ENCODE data around the gene ABCA3.
"Not testable (repeated sequence)": the region's sequence is repeated elsewhere in the genome, so short reads cannot be mapped to it uniquely, and the experiment has no call there.

ABCA3 gene

GRCh38 chr16:2340564-2341455 lies at the start of gene ABCA3:
Gene ABCA3, minus strand, starts transcription at chr16:2340728. Its CDS starts 14,262 bp downstream, at chr16:2326466.
- peak within 1 kb of the TSS; percentile 68 to 80 (median 74) for H3K4me3 ChIP-seq (ENCODE audit: low read depth in 1 of 5, low read length in 5 of 5)
- H3K36me3 ChIP-seq (ENCODE audit: control insufficient read depth in 5 of 5, insufficient read depth in 5 of 5, low read length in 5 of 5): no peaks in the 10 kb centered on the region
- H3K27me3 ChIP-seq (ENCODE audit: control insufficient read depth in 5 of 5, insufficient read depth in 4 of 5, low read length in 5 of 5): no peaks in the 10 kb centered on the region
- H3K4me1 ChIP-seq (ENCODE audit: control insufficient read depth in 5 of 5, insufficient read depth in 5 of 5, low read length in 5 of 5): peaks cover 0 to 19% (median 12%) of the 10 kb centered on the region in 5 donors
- H3K9me3 ChIP-seq (ENCODE audit: control insufficient read depth in 5 of 5, low read length in 5 of 5): no peaks in the 10 kb centered on the region
- H3K27ac ChIP-seq (ENCODE audit: low read depth, low read length): no peak within 1 kb of the TSS
- peak within 1 kb of the TSS in 4 of 5 donors; percentile 38 to 84 (median 78) for H3K9ac ChIP-seq (ENCODE audit: low read length in 5 of 5)

GRCh38 chr16:2388875-2389433 lies 48.4 kb upstream of the ABCA3 start:
- Histone ChIP-seq H3K9me3 (ENCODE audit: control insufficient read depth in 5 of 5, low read length in 5 of 5) (peaks cover 0 to 7% (median 5%) of the 10 kb centered on the region in 5 donors), H3K4me1 (ENCODE audit: control insufficient read depth in 5 of 5, insufficient read depth in 5 of 5, low read length in 5 of 5) (no peaks in the 10 kb centered on the region), H3K4me3 (ENCODE audit: low read depth in 1 of 5, low read length in 5 of 5) (no peak overlapping the region), H3K9ac (ENCODE audit: low read length in 5 of 5) (no peak overlapping the region), H3K36me3 (ENCODE audit: control insufficient read depth in 5 of 5, insufficient read depth in 5 of 5, low read length in 5 of 5) (no peaks in the 10 kb centered on the region), H3K27me3 (ENCODE audit: control insufficient read depth in 5 of 5, insufficient read depth in 4 of 5, low read length in 5 of 5) (no peaks in the 10 kb centered on the region), H3K27ac (ENCODE audit: low read depth, low read length) (no peak overlapping the region)

DNA sequence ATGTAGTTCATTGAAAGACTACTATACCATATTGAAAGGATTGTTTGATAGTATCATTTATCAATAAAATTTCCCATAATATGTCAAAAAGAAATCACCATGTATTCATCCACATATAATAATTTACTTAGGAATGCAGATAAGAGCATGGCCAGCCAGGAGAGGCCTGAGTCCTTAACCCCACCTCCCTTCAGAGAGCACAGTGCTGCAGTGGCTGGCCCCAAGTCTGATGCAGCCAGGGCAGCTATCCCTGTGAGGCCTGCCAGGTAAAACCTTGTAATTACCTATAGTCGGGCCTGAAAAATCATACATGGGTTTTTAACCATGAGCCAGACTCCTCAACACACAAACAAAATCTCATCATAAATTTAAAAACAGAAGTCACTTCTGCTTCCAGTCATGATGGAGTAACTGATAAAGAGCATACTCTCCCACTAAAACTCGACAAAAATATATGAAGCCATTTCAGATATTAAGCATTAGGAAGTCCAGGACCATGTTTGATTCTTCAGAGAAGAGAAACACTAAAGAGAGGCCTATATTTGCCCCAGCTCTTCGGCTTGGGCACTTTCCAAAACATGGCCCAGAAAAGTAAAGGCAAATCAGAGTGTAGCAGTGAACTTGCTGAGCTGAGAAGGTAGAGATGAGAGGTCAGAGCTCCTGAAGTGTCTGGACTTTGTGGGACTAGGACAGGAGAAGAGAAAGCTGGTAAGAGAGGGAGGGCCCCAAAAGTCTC lies 47.8 kb upstream of the ABCA3 start:
- H3K27ac ChIP-seq (ENCODE audit: low read depth, low read length): no peak overlapping the region
- no peak overlapping the region for H3K9ac ChIP-seq (ENCODE audit: low read length in 5 of 5)
- no peaks in the 10 kb centered on the region for H3K27me3 ChIP-seq (ENCODE audit: control insufficient read depth in 5 of 5, insufficient read depth in 4 of 5, low read length in 5 of 5)
- H3K4me3 ChIP-seq (ENCODE audit: low read depth in 1 of 5, low read length in 5 of 5): no peak overlapping the region
- no peaks in the 10 kb centered on the region for H3K4me1 ChIP-seq (ENCODE audit: control insufficient read depth in 5 of 5, insufficient read depth in 5 of 5, low read length in 5 of 5)
- no peaks in the 10 kb centered on the region for H3K36me3 ChIP-seq (ENCODE audit: control insufficient read depth in 5 of 5, insufficient read depth in 5 of 5, low read length in 5 of 5)
- peaks cover 0 to 7% (median 5%) of the 10 kb centered on the region in 5 donors for H3K9me3 ChIP-seq (ENCODE audit: control insufficient read depth in 5 of 5, low read length in 5 of 5)

DNA sequence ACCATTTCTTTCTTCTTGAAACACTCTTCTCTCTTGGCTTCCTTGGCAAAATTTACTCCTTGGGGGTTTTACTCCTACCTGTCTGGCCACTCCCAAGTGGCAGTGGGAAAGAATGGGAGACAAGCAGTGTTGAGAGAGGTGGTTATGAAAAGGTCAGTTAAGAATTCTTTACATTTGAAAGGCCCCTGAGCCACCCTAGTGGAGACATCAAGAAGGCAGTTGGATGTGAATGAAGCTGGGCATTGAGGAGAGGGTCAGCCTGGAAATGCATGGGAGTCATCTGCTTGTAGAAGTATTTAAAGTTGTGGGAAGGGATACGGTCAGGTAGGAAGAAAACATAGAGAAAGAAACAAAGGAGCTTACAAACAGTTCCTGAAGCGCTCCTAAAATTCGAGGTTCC lies 46.5 kb upstream of the ABCA3 start:
- Histone ChIP-seq H3K9me3 (ENCODE audit: control insufficient read depth in 5 of 5, low read length in 5 of 5) (peaks cover 0 to 7% (median 5%) of the 10 kb centered on the region in 5 donors), H3K27me3 (ENCODE audit: control insufficient read depth in 5 of 5, insufficient read depth in 4 of 5, low read length in 5 of 5) (no peaks in the 10 kb centered on the region), H3K4me3 (ENCODE audit: low read depth in 1 of 5, low read length in 5 of 5) (no peak overlapping the region), H3K4me1 (ENCODE audit: control insufficient read depth in 5 of 5, insufficient read depth in 5 of 5, low read length in 5 of 5) (no peaks in the 10 kb centered on the region), H3K27ac (ENCODE audit: low read depth, low read length) (no peak overlapping the region), H3K9ac (ENCODE audit: low read length in 5 of 5) (no peak overlapping the region), H3K36me3 (ENCODE audit: control insufficient read depth in 5 of 5, insufficient read depth in 5 of 5, low read length in 5 of 5) (no peaks in the 10 kb centered on the region)

GRCh38 chr16:2385982-2386381 lies 45.5 kb upstream of the ABCA3 start:
- H3K27ac ChIP-seq (ENCODE audit: low read depth, low read length); H3K9me3 ChIP-seq (ENCODE audit: control insufficient read depth in 5 of 5, low read length in 5 of 5); H3K36me3 ChIP-seq (ENCODE audit: control insufficient read depth in 5 of 5, insufficient read depth in 5 of 5, low read length in 5 of 5); H3K9ac ChIP-seq (ENCODE audit: low read length in 5 of 5); H3K4me3 ChIP-seq (ENCODE audit: low read depth in 1 of 5, low read length in 5 of 5); H3K4me1 ChIP-seq (ENCODE audit: control insufficient read depth in 5 of 5, insufficient read depth in 5 of 5, low read length in 5 of 5); H3K27me3 ChIP-seq (ENCODE audit: control insufficient read depth in 5 of 5, insufficient read depth in 4 of 5, low read length in 5 of 5): not testable (repeated sequence)

DNA sequence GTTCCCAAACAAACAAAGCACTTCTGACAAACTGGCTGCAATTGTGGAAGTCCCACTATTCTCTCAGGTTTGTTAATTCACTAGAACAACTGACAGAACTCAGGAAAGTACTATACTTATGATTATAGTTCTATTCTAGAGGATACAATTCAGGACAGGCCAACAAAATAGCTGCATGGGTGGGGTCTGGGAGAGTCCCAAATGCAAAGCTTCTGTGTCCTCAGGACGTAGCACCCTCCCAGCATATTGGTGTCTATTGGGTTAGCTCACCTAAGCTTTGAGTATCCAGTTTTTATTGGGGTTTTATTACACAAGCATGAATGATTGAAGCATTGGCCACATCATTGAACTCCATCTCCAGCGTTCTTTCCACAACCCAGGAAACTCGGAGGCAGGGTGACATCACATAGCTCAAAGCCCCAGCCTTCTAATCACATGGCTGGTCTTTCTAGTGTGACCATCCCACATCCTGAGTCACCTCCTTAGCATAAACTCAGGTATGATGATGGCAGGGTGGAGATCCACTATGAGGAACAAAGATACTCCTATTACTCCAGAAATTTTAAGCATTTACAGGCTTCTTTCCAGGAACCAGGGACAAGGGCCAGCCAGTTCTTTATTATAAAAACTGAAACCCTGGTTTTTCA lies 44.8 kb upstream of the ABCA3 start:
- Histone ChIP-seq H3K9me3 (ENCODE audit: control insufficient read depth in 5 of 5, low read length in 5 of 5) (peaks cover 0 to 7% (median 5%) of the 10 kb centered on the region in 5 donors), H3K27me3 (ENCODE audit: control insufficient read depth in 5 of 5, insufficient read depth in 4 of 5, low read length in 5 of 5) (no peaks in the 10 kb centered on the region), H3K4me3 (ENCODE audit: low read depth in 1 of 5, low read length in 5 of 5) (no peak overlapping the region)

DNA sequence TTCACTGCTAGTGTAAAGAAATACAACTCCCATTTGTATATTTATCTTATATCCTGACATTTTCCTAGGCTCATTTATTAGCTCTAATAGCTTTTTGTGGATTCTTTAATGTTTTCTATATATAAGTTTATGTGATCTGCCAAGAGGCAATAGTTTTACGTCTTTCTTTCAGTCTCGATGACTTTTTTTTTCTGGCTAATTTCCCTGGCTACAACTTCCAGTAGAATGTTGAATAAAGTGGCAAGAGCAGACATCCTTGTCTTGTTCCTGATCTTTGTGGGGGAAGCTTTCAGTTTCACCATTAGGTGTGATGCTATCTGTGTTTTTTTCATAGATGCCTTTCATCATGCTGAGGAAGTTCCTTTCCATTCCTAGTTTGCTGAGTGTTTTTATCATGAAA lies 43.9 kb upstream of the ABCA3 start:
- H3K4me1 ChIP-seq (ENCODE audit: control insufficient read depth in 5 of 5, insufficient read depth in 5 of 5, low read length in 5 of 5): no peaks in the 10 kb centered on the region
- H3K27me3 ChIP-seq (ENCODE audit: control insufficient read depth in 5 of 5, insufficient read depth in 4 of 5, low read length in 5 of 5): no peaks in the 10 kb centered on the region
- no peaks in the 10 kb centered on the region for H3K36me3 ChIP-seq (ENCODE audit: control insufficient read depth in 5 of 5, insufficient read depth in 5 of 5, low read length in 5 of 5)
- no peak overlapping the region for H3K9ac ChIP-seq (ENCODE audit: low read length in 5 of 5)
- H3K4me3 ChIP-seq (ENCODE audit: low read depth in 1 of 5, low read length in 5 of 5): no peak overlapping the region
- H3K9me3 ChIP-seq (ENCODE audit: control insufficient read depth in 5 of 5, low read length in 5 of 5): peaks cover 0 to 7% (median 5%) of the 10 kb centered on the region in 5 donors
- no peak overlapping the region for H3K27ac ChIP-seq (ENCODE audit: low read depth, low read length)

More for the DNA sequence above, 44.8 kb upstream of the ABCA3 start:
- no peaks in the 10 kb centered on the region for H3K4me1 ChIP-seq (ENCODE audit: control insufficient read depth in 5 of 5, insufficient read depth in 5 of 5, low read length in 5 of 5)
- no peaks in the 10 kb centered on the region for H3K36me3 ChIP-seq (ENCODE audit: control insufficient read depth in 5 of 5, insufficient read depth in 5 of 5, low read length in 5 of 5)
- H3K9ac ChIP-seq (ENCODE audit: low read length in 5 of 5): no peak overlapping the region
- H3K27ac ChIP-seq (ENCODE audit: low read depth, low read length): no peak overlapping the region

DNA sequence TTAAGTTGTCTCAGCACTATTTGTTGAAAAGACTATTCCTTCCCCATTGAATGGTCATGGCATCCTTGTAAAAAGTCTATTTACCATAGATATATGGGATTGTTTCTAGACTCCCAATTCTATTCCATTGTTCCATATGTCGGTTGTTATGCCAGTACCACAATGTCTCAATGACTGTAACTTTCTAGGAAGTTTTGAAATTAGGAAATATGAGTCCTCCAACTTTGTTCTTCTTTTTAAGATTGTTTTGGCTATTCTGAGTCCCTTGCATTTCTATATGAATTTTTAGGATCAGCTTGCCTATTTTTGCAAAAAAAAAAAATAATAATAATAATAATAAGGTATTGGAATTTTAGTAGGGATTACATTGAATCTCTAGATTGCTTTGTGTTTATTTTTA lies 43.0 kb upstream of the ABCA3 start:
- H3K27me3 ChIP-seq (ENCODE audit: control insufficient read depth in 5 of 5, insufficient read depth in 4 of 5, low read length in 5 of 5): no peaks in the 10 kb centered on the region
- H3K9ac ChIP-seq (ENCODE audit: low read length in 5 of 5): no peak overlapping the region
- H3K9me3 ChIP-seq (ENCODE audit: control insufficient read depth in 5 of 5, low read length in 5 of 5): peaks cover 0 to 2% (median 0%) of the 10 kb centered on the region in 5 donors
- H3K4me1 ChIP-seq (ENCODE audit: control insufficient read depth in 5 of 5, insufficient read depth in 5 of 5, low read length in 5 of 5): no peaks in the 10 kb centered on the region
- no peaks in the 10 kb centered on the region for H3K36me3 ChIP-seq (ENCODE audit: control insufficient read depth in 5 of 5, insufficient read depth in 5 of 5, low read length in 5 of 5)
- no peak overlapping the region for H3K27ac ChIP-seq (ENCODE audit: low read depth, low read length)
- H3K4me3 ChIP-seq (ENCODE audit: low read depth in 1 of 5, low read length in 5 of 5): no peak overlapping the region

- Histone ChIP-seq H3K9ac (ENCODE audit: low read length in 5 of 5) (no peak overlapping the region), H3K27me3 (ENCODE audit: control insufficient read depth in 5 of 5, insufficient read depth in 4 of 5, low read length in 5 of 5) (no peaks in the 10 kb centered on the region), H3K9me3 (ENCODE audit: control insufficient read depth in 5 of 5, low read length in 5 of 5) (no peaks in the 10 kb centered on the region), H3K4me1 (ENCODE audit: control insufficient read depth in 5 of 5, insufficient read depth in 5 of 5, low read length in 5 of 5) (peaks cover 0 to 40% (median 39%) of the 10 kb centered on the region in 5 donors), H3K4me3 (ENCODE audit: low read depth in 1 of 5, low read length in 5 of 5) (no peak overlapping the region), H3K27ac (ENCODE audit: low read depth, low read length) (no peak overlapping the region), H3K36me3 (ENCODE audit: control insufficient read depth in 5 of 5, insufficient read depth in 5 of 5, low read length in 5 of 5) (no peaks in the 10 kb centered on the region)
Observed at GRCh38 chr16:2374644-2375043, 34.1 kb upstream of the ABCA3 start.
